Liver (tissue), 9 donors: ENCODE measurements around the gene OCEL1. TPM values are rescaled to one million over a fixed set of nuclear protein-coding genes. Genes with fewer than 3 reads are reported as not detected.

ENCODE experiments used
- DNase-seq: peaks from one replicate; pipeline ENCODE4 v3.0.0-alpha.2; 2017; ENCODE audit warnings: low spot score
- H3K27ac ChIP-seq, 2 donors: one replicate each; pipeline ENCODE4 v1.7.0; 2013; ENCODE audit warnings: inconsistent platforms in 2 of 2, low read length in 2 of 2, control low read depth in 1 of 2, low read depth in 1 of 2, mild to moderate bottlenecking in 1 of 2
- H3K27me3 ChIP-seq, 4 donors: one replicate each; pipeline versions ENCODE4 v1.6.1 to v1.7.0; 2013; ENCODE audit warnings: low read length in 3 of 4, inconsistent platforms in 1 of 4, mild to moderate bottlenecking in 1 of 4, moderate library complexity in 1 of 4; ENCODE audit not compliant: control insufficient read depth in 4 of 4, insufficient read depth in 4 of 4
- H3K36me3 ChIP-seq, 4 donors: one replicate each; pipeline versions ENCODE4 v1.6.1 to v1.7.0; 2013; ENCODE audit warnings: low read length in 3 of 4, mild to moderate bottlenecking in 3 of 4, low read depth in 1 of 4, moderate library complexity in 1 of 4; ENCODE audit not compliant: control insufficient read depth in 4 of 4, insufficient read depth in 3 of 4
- H3K4me1 ChIP-seq, 4 donors: one replicate each; pipeline versions ENCODE4 v1.6.1 to v1.7.0; 2013; ENCODE audit warnings: low read length in 3 of 4, mild to moderate bottlenecking in 3 of 4, moderate library complexity in 1 of 4; ENCODE audit not compliant: control insufficient read depth in 4 of 4, insufficient read depth in 4 of 4
- H3K4me3 ChIP-seq, 3 donors: one replicate each; pipeline versions ENCODE4 v1.6.1 to v1.7.0; 2013; ENCODE audit warnings: low read length in 3 of 3, control low read depth in 1 of 3, low read depth in 1 of 3, mild to moderate bottlenecking in 1 of 3
- H3K9ac ChIP-seq, 2 donors: one replicate each; pipeline ENCODE4 v1.7.0; 2013; ENCODE audit warnings: low read length in 2 of 2, mild to moderate bottlenecking in 2 of 2, moderate library complexity in 2 of 2, control low read depth in 1 of 2, low read depth in 1 of 2
- H3K9me3 ChIP-seq, 4 donors: one replicate each; pipeline versions ENCODE4 v1.6.1 to v1.7.0; 2013; ENCODE audit warnings: low read length in 3 of 4; ENCODE audit not compliant: control insufficient read depth in 4 of 4
- CTCF ChIP-seq: fragments of 150-350 bp; IDR thresholded peaks from 2 replicates; pipeline ENCODE4 v1.5.1; 2017; ENCODE audit warnings: improper control_type of control experiment, low read depth, low read length; ENCODE audit not compliant: missing input control
- EGR1 ChIP-seq, 2 donors: IDR thresholded peaks; 2 replicates each; pipeline ENCODE4 v1.6.1; 2016 to 2018; ENCODE audit warnings: antibody characterized with exemption in 2 of 2, low read depth in 2 of 2
- FOXA2 ChIP-seq: IDR thresholded peaks from 2 replicates; pipeline ENCODE4 v1.6.1; 2016; ENCODE audit warnings: antibody characterized with exemption
- GABPA ChIP-seq, 2 donors: IDR thresholded peaks in 1 of 2; conservative IDR thresholded peaks in 1 of 2; 2 replicates each; pipeline ENCODE4 v1.6.1; 2016; ENCODE audit warnings: antibody characterized with exemption in 2 of 2, mild to moderate bottlenecking in 1 of 2, moderate library complexity in 1 of 2
- HNF4A ChIP-seq, 2 donors: conservative IDR thresholded peaks; 2 replicates each; pipeline ENCODE4 v1.6.1; 2016; ENCODE audit warnings: antibody characterized with exemption in 2 of 2, mild to moderate bottlenecking in 2 of 2
- HNF4G ChIP-seq: IDR thresholded peaks from 2 replicates; pipeline ENCODE4 v1.6.1; 2016; ENCODE audit warnings: antibody characterized with exemption
- JUND ChIP-seq, 2 donors: IDR thresholded peaks; 2 replicates each; pipeline ENCODE4 v1.6.1; 2016; ENCODE audit warnings: antibody characterized with exemption in 2 of 2
- MAX ChIP-seq: IDR thresholded peaks from 2 replicates; pipeline ENCODE4 v1.6.1; 2016; ENCODE audit warnings: antibody characterized with exemption
- NR2F2 ChIP-seq: IDR thresholded peaks from 2 replicates; pipeline ENCODE4 v1.6.1; 2016; ENCODE audit warnings: antibody characterized with exemption
- RAD21 ChIP-seq, 2 donors: IDR thresholded peaks; 2 replicates each; pipeline ENCODE4 v1.6.1; 2016; ENCODE audit warnings: antibody characterized with exemption in 2 of 2, mild to moderate bottlenecking in 2 of 2
- RXRA ChIP-seq, 2 donors: IDR thresholded peaks; 2 replicates each; pipeline ENCODE4 v1.6.1; 2017 to 2018; ENCODE audit warnings: antibody characterized with exemption in 2 of 2, mild to moderate bottlenecking in 1 of 2
- SP1 ChIP-seq: IDR thresholded peaks from 2 replicates; pipeline ENCODE4 v1.6.1; 2018; ENCODE audit warnings: antibody characterized with exemption, mild to moderate bottlenecking
- TAF1 ChIP-seq: conservative IDR thresholded peaks from 2 replicates; pipeline ENCODE4 v1.6.1; 2016; ENCODE audit warnings: antibody characterized with exemption, mild to moderate bottlenecking
- ZBTB33 ChIP-seq: IDR thresholded peaks from 2 replicates; pipeline ENCODE4 v1.6.1; 2016; ENCODE audit warnings: antibody characterized with exemption
- WGBS: extraction: QIAGEN DNeasy Blood & Tissue Kit; methylation state at CpG from one replicate; pipeline ENCODE4 v1.1.7; 2013; 5-methylcytosine and 5-hydroxymethylcytosine counted together
- polyA plus RNA-seq, 2 donors: library from polyadenylated mRNA; stranded (reverse) in 1 of 2; unstranded in 1 of 2; fragments of 200-250 nt in 1 of 2; fragments of >200 nt in 1 of 2; fragmentation: Nextera tagmentation in 1 of 2; extraction: Ambion mirVana in 1 of 2; gene quantifications; one replicate each; pipeline versions ENCODE4 v1.2.1 to v1.2.3, GENCODE V29; 2013 to 2015
- total RNA-seq, 2 donors: library from RNA; depleted of rRNA; stranded (reverse); fragments of >200 nt; gene quantifications; one replicate each; pipeline ENCODE4 v1.2.3, GENCODE V29; 2014
- donor health status: healthy.
- donor health status: healthy.
- donor health status: healthy.
- donor health status: healthy.
- donor health status: healthy.

The OCEL1 gene
- total and polyA plus RNA-seq, 4 donors, result 4.9 to 32.5 (median 20.8) TPM

- no peaks in the 10 kb centered on the region for H3K27me3 ChIP-seq
- H3K9ac ChIP-seq, result no peak overlapping the region
- no peaks in the 10 kb centered on the region for H3K9me3 ChIP-seq
- H3K36me3 ChIP-seq, result peaks cover 4 to 65% (median 22%) of the 10 kb centered on the region in 4 donors
- no peak overlapping the region for H3K27ac ChIP-seq
- 96% methylated on average over 16 of the region's 16 CpGs for WGBS
- TF ChIP-seq CTCF (no peak), EGR1 (IDR thresholded peaks at IDR 0.05; ENCODE audit: low read depth in 2 of 2) (no peak), FOXA2 (no peak), MAX (no peak), JUND (IDR thresholded peaks at IDR 0.05) (no peak), HNF4G (no peak)
- H3K4me3 ChIP-seq, result no peak overlapping the region
- no peak for DNase-seq
- no peaks in the 10 kb centered on the region for H3K4me1 ChIP-seq
Observed at GRCh38 chr19:17194608-17195007, 31.4 kb upstream of the OCEL1 start.

GRCh38 chr19:17195106-17195505 is 30.9 kb upstream of the OCEL1 start:
- H3K9me3 ChIP-seq, result no peaks in the 10 kb centered on the region
- no peak overlapping the region for H3K9ac ChIP-seq
- H3K36me3 ChIP-seq, result peaks cover 4 to 64% (median 23%) of the 10 kb centered on the region in 4 donors
- TF ChIP-seq HNF4G (no peak), SP1 (no peak), RAD21 (IDR thresholded peaks at IDR 0.05) (no peak), CTCF (no peak), EGR1 (IDR thresholded peaks at IDR 0.05; ENCODE audit: low read depth in 2 of 2) (no peak), GABPA (IDR thresholded peaks at IDR 0.05 in 1 of 2, conservative IDR thresholded peaks at IDR 0.05 in 1 of 2) (no peak), ZBTB33 (no peak), FOXA2 (no peak), HNF4A (conservative IDR thresholded peaks at IDR 0.05) (no peak), TAF1 (no peak)
- no peak overlapping the region for H3K27ac ChIP-seq
- H3K4me1 ChIP-seq, result peaks cover 0 to 2% (median 2%) of the 10 kb centered on the region in 4 donors
- no peaks in the 10 kb centered on the region for H3K27me3 ChIP-seq
- WGBS, result 97% methylated on average over 23 of the region's 23 CpGs
- DNase-seq, result no peak
- no peak overlapping the region for H3K4me3 ChIP-seq

GRCh38 chr19:17196610-17197009 is 29.4 kb upstream of the OCEL1 start:
- H3K4me3 ChIP-seq, result no peak overlapping the region
- TF ChIP-seq FOXA2 (no peak), RXRA (IDR thresholded peaks at IDR 0.05) (no peak), SP1 (no peak), NR2F2 (no peak), JUND (IDR thresholded peaks at IDR 0.05) (no peak), HNF4G (no peak)
- peaks cover 0 to 56% (median 22%) of the 10 kb centered on the region in 4 donors for H3K36me3 ChIP-seq
- H3K9ac ChIP-seq, result no peak overlapping the region
- DNase-seq, result no peak
- no peaks in the 10 kb centered on the region for H3K9me3 ChIP-seq
- no peaks in the 10 kb centered on the region for H3K27me3 ChIP-seq
- peaks cover 0 to 15% (median 12%) of the 10 kb centered on the region in 4 donors for H3K4me1 ChIP-seq
- 98% methylated on average over 7 of the region's 7 CpGs for WGBS
- no peak overlapping the region for H3K27ac ChIP-seq
